WTC11 (cell line): ENCODE data around the gene FAM227B. TPM values are rescaled to one million over a fixed set of nuclear protein-coding genes. Genes with fewer than 3 reads are reported as not detected.

Experiments
- ATAC-seq: fragments of 200-7000 bp; cut with Tn5 transposase; 2 replicates; pipeline ENCODE4 v1.10.0; 2021; ENCODE audit warnings: mild to moderate bottlenecking, moderate library complexity
- CTCF ChIA-PET: fragments of 300-600 bp; sonication (Branson Sonifier 250); formaldehyde crosslinking; loops from one replicate; lab custom pipeline; 2021; ENCODE audit warnings: antibody characterized with exemption; lab: Charles Lee
- POLR2A ChIA-PET: fragments of 350-600 bp; sonication (Branson Sonifier 250); formaldehyde crosslinking; loops from one replicate; lab custom pipeline; 2021; ENCODE audit warnings: antibody characterized with exemption; lab: Charles Lee
- DNase-seq: peaks from one replicate; pipeline ENCODE4 v3.0.0; 2021; ENCODE audit warnings: low spot score
- H3K27ac Mint-ChIP-seq: 2 replicates; pipeline ENCODE4 v1.8.0; 2021; ENCODE audit warnings: mixed read lengths
- H3K27me3 Mint-ChIP-seq: 2 replicates; pipeline ENCODE4 v1.8.0; 2021; ENCODE audit warnings: low read depth, mild to moderate bottlenecking, moderate library complexity, mixed read lengths
- H3K36me3 Mint-ChIP-seq: 2 replicates; pipeline ENCODE4 v1.8.0; 2021; ENCODE audit warnings: mixed read lengths
- H3K4me1 Mint-ChIP-seq: 2 replicates; pipeline ENCODE4 v1.8.0; 2022; ENCODE audit warnings: mixed read lengths
- H3K4me3 Mint-ChIP-seq: 2 replicates; pipeline ENCODE4 v1.8.0; 2021; ENCODE audit warnings: mild to moderate bottlenecking, moderate library complexity, mixed read lengths
- H3K9me3 Mint-ChIP-seq: 2 replicates; pipeline ENCODE4 v1.8.0; 2021; ENCODE audit warnings: mixed read lengths
- ATF3 ChIP-seq: sonication (generic); formaldehyde crosslinking; conservative IDR thresholded peaks from 2 replicates; pipeline ENCODE4 v1.8.1; 2022; ENCODE audit warnings: mild to moderate bottlenecking, missing genetic modification reagents
- ELF4 ChIP-seq: sonication (generic); formaldehyde crosslinking; IDR thresholded peaks from 2 replicates; pipeline ENCODE4 v1.8.1; 2022; ENCODE audit warnings: low read depth, mild to moderate bottlenecking, moderate library complexity, missing genetic modification reagents
- ESRRA ChIP-seq: sonication (generic); formaldehyde crosslinking; IDR thresholded peaks from 2 replicates; pipeline ENCODE4 v1.8.1; 2022; ENCODE audit warnings: mild to moderate bottlenecking, missing genetic modification reagents, borderline replicate concordance
- FOXK1 ChIP-seq: sonication (generic); formaldehyde crosslinking; IDR thresholded peaks from 2 replicates; pipeline ENCODE4 v1.8.0; 2022; ENCODE audit warnings: mild to moderate bottlenecking, moderate library complexity, missing genetic modification reagents
- HMGA2 ChIP-seq: fragments of 250-450 bp; sonication (Bioruptor Pico); IDR thresholded peaks from 2 replicates; pipeline ENCODE4 v1.4.0; 2021; ENCODE audit warnings: mild to moderate bottlenecking, moderate library complexity
- IRF1 ChIP-seq: sonication (generic); formaldehyde crosslinking; IDR thresholded peaks from 2 replicates; pipeline ENCODE4 v1.8.0; 2023; ENCODE audit warnings: missing genetic modification reagents
- JAZF1 ChIP-seq: fragments of 250-450 bp; sonication (Bioruptor Pico); IDR thresholded peaks from 2 replicates; pipeline ENCODE4 v1.9.0; 2021; ENCODE audit warnings: moderate library complexity, mild to moderate bottlenecking, inconsistent platforms
- MLX ChIP-seq: sonication (generic); formaldehyde crosslinking; IDR thresholded peaks from 2 replicates; pipeline ENCODE4 v1.8.1; 2023; ENCODE audit warnings: mild to moderate bottlenecking, missing genetic modification reagents, moderate library complexity
- MXD4 ChIP-seq: fragments of 250-450 bp; sonication (Bioruptor Pico); IDR thresholded peaks from 2 replicates; pipeline ENCODE4 v1.8.0; 2021; ENCODE audit warnings: mild to moderate bottlenecking, moderate library complexity, borderline replicate concordance
- MYBL2 ChIP-seq: sonication (generic); formaldehyde crosslinking; IDR thresholded peaks from 2 replicates; pipeline ENCODE4 v1.8.1; 2023; ENCODE audit warnings: mild to moderate bottlenecking, moderate library complexity, missing genetic modification reagents
- NFYB ChIP-seq: sonication (generic); formaldehyde crosslinking; conservative IDR thresholded peaks from 2 replicates; pipeline ENCODE4 v1.8.0; 2022; ENCODE audit warnings: low read depth, missing genetic modification reagents
- NR1H2 ChIP-seq: sonication (generic); formaldehyde crosslinking; IDR thresholded peaks from 2 replicates; pipeline ENCODE4 v1.9.0; 2021; ENCODE audit warnings: mild to moderate bottlenecking, moderate library complexity, missing genetic modification reagents
- RORB ChIP-seq: fragments of 250-450 bp; sonication (Bioruptor Pico); IDR thresholded peaks from 2 replicates; pipeline ENCODE4 v1.9.0; 2021; ENCODE audit warnings: mild to moderate bottlenecking
- SMAD3 ChIP-seq: sonication (generic); formaldehyde crosslinking; IDR thresholded peaks from 2 replicates; pipeline ENCODE4 v1.8.0; 2022; ENCODE audit warnings: missing genetic modification reagents, mild to moderate bottlenecking, borderline replicate concordance
- SMAD4 ChIP-seq: sonication (generic); formaldehyde crosslinking; IDR thresholded peaks from 2 replicates; pipeline ENCODE4 v1.8.0; 2022; ENCODE audit warnings: mild to moderate bottlenecking, missing genetic modification reagents
- SOX15 ChIP-seq: fragments of 250-450 bp; sonication (Bioruptor Pico); IDR thresholded peaks from 2 replicates; pipeline ENCODE4 v1.9.0; 2021; ENCODE audit warnings: mild to moderate bottlenecking
- SP1 ChIP-seq: sonication (generic); formaldehyde crosslinking; conservative IDR thresholded peaks from 2 replicates; pipeline ENCODE4 v1.8.1; 2022; ENCODE audit warnings: missing genetic modification reagents
- ZBTB21 ChIP-seq: sonication (generic); formaldehyde crosslinking; IDR thresholded peaks from 2 replicates; pipeline ENCODE4 v1.8.1; 2023; ENCODE audit warnings: mild to moderate bottlenecking, missing genetic modification reagents, borderline replicate concordance
- ZMAT4 ChIP-seq: fragments of 250-450 bp; sonication (Bioruptor Pico); IDR thresholded peaks from 2 replicates; pipeline ENCODE4 v1.9.0; 2021; ENCODE audit warnings: mild to moderate bottlenecking
- ZNF232 ChIP-seq: sonication (generic); formaldehyde crosslinking; IDR thresholded peaks from 2 replicates; pipeline ENCODE4 v1.8.0; 2022; ENCODE audit warnings: mild to moderate bottlenecking, missing genetic modification reagents
- ZNF263 ChIP-seq: sonication (generic); formaldehyde crosslinking; IDR thresholded peaks from 2 replicates; pipeline ENCODE4 v1.8.1; 2022; ENCODE audit warnings: low read depth, mild to moderate bottlenecking, moderate library complexity, missing genetic modification reagents
- ZNF671 ChIP-seq: fragments of 250-450 bp; sonication (Bioruptor Pico); IDR thresholded peaks from 2 replicates; pipeline ENCODE4 v1.8.0; 2021; ENCODE audit warnings: mild to moderate bottlenecking
- ZSCAN18 ChIP-seq: fragments of 250-450 bp; sonication (Bioruptor Pico); IDR thresholded peaks from 2 replicates; pipeline ENCODE4 v2.1.2; 2022; ENCODE audit warnings: mild to moderate bottlenecking, moderate library complexity
- total RNA-seq: library from RNA; stranded (reverse); gene quantifications from 3 replicates; pipeline ENCODE4 v1.2.3, GENCODE V29; 2021

The FAM227B gene
- total RNA-seq, 1 experiment from 2014 or later: 6.8 TPM

GRCh38 chr15:49439678-49440395 is 180.8 kb downstream of the FAM227B start (continued):
- no peak for TF ChIP-seq MLX (CRISPR knock-in tag)
- TF ChIP-seq SMAD3: no peak
- no peak for TF ChIP-seq RORB
- no peak for TF ChIP-seq ELF4 (CRISPR knock-in tag)
- no peak for TF ChIP-seq MYBL2
- no peak for TF ChIP-seq ZNF671 (CRISPR knock-in tag)
- TF ChIP-seq, all 79 proteins: peak for 0

DNA sequence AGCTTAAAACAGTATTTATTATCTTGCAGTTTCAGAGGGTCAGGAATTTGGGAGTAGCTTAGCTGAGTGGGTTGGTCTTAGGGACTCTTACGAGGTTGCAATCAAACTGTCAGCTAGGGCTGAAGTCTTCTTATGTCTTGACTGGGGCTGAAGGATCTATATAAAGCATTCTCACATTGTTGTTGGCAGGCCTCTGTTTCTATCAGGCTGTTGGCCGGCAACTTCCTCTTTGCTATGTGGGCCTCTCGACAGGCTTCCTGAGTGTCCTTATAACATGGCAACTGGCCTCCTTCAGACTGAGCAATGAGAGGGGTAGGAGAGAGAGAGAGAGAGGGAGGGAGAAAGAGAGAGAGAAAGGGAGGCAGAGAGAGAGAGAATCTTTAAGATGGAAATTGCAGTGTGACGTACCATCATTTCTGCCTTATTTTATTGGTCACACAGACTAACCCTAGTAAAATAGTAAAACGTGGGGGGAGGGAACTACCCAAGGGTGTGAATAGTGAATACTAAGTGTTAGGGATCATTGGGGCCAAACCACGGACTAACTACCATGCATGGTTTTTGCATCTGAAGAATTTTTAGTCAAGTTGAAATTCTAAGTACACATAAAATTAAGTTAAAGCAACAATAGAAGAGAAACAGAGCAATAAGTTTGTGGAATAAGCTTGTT is 181.5 kb downstream of the FAM227B start:
- ATAC-seq: peak; percentile 67
- POLR2A ChIA-PET: no interaction called here

GRCh38 chr15:49436751-49437150 is 183.9 kb downstream of the FAM227B start:
- no peak overlapping the region for H3K4me3 Mint-ChIP-seq
- no peak for ATAC-seq
- ChIA-PET POLR2A (no interaction called here), CTCF (no interaction called here)
- H3K27me3 Mint-ChIP-seq: no peaks in the 10 kb centered on the region
- no peak overlapping the region for H3K27ac Mint-ChIP-seq
- no peaks in the 10 kb centered on the region for H3K36me3 Mint-ChIP-seq
- H3K4me1 Mint-ChIP-seq: peaks cover 5% of the 10 kb centered on the region
- TF ChIP-seq ZNF232 (CRISPR knock-in tag): no peak
- no peak for TF ChIP-seq ESRRA (CRISPR knock-in tag)
- TF ChIP-seq SP1: no peak
- TF ChIP-seq SMAD4 (CRISPR knock-in tag): no peak
- H3K9me3 Mint-ChIP-seq: no peaks in the 10 kb centered on the region
- no peak for DNase-seq

More for the DNA sequence above, 181.5 kb downstream of the FAM227B start:
- Mint-ChIP-seq H3K27me3 (no peaks in the 10 kb centered on the region), H3K9me3 (no peaks in the 10 kb centered on the region), H3K27ac (no peak overlapping the region), H3K36me3 (no peaks in the 10 kb centered on the region), H3K4me3 (no peak overlapping the region), H3K4me1 (peaks cover 14% of the 10 kb centered on the region)
- CTCF ChIA-PET: no interaction called here
- TF ChIP-seq SP1 (no peak), JAZF1 (CRISPR knock-in tag) (no peak), HMGA2 (CRISPR knock-in tag) (no peak), ZBTB21 (CRISPR knock-in tag) (no peak), NFYB (CRISPR knock-in tag) (no peak), SOX15 (CRISPR knock-in tag) (no peak), MXD4 (CRISPR knock-in tag) (no peak), IRF1 (no peak), NR1H2 (CRISPR knock-in tag) (no peak)
- no peak for DNase-seq

DNA sequence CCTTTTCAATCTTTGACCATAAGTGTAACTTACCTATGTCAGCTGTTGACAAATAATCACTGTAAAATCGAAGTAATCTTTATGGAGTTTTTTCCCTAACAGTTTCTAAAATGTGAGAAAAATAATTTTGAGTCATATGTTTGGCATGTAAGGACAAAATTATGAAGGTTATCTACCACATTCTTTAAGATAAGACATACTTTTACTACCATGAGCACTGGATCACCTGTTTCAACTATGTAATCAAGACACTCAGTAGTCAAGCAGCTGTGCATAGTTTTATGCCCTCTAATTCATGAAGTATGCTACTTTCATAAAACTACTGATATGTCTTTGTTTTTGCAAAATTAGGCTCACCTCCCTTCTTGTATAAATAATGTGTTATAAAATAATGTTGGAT is 185.4 kb downstream of the FAM227B start:
- Mint-ChIP-seq H3K27ac (no peak overlapping the region), H3K4me1 (peaks cover 5% of the 10 kb centered on the region)
- POLR2A ChIA-PET: no interaction called here
- TF ChIP-seq ZSCAN18 (CRISPR knock-in tag) (no peak), ATF3 (CRISPR knock-in tag) (no peak), ZMAT4 (CRISPR knock-in tag) (no peak), ZNF263 (no peak), FOXK1 (CRISPR knock-in tag) (no peak)
- TF ChIP-seq, all 79 proteins: peak for 0
- Mint-ChIP-seq H3K27me3 (no peaks in the 10 kb centered on the region; the same call in 1 of the 2 replicates), H3K36me3 (no peaks in the 10 kb centered on the region), H3K4me3 (no peak overlapping the region), H3K9me3 (no peaks in the 10 kb centered on the region)
- ATAC-seq: no peak
- CTCF ChIA-PET: no interaction called here
- DNase-seq: no peak
